Measurements from ENCODE around the gene LY6G5C. TPM values are rescaled to one million over a fixed set of nuclear protein-coding genes. Genes with fewer than 3 reads are reported as not detected.

Gene LY6G5C
- total and polyA plus RNA-seq, 2 of the 13 experiments (the other 11 are each of a cell fraction or from before 2014, with no cell fraction given), result 0.33 to 0.55 TPM

DNA sequence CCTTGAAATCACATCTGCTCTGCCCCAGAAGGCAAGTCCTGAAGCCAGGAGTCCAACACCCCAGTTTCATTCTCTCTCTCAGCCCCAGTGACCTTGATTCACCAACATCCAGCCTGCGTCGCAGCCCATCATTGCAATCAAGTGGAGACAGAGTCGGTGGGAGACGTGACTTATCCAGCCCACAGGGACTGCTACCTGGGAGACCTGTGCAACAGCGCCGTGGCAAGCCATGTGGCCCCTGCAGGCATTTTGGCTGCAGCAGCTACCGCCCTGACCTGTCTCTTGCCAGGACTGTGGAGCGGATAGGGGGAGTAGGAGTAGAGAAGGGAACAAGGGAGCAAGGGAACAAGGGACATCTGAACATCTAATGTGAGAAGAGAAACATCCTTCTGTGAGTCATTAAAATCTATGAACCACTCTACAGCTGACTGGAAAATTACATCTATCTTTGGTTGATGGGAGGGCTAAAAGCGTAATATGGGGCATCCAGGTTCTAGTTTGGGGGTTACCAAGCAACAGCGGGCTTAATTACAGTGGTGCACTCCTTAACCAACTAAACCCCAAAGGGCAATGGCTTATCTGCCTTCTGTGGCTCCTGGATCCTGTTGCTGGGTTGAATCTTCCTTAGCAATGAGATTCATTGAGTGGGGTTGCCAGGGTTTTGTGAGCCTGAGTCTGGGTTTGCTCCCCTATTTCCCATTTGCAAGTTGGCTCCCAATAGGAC lies 36.8 kb upstream of the LY6G5C start (continued):
- TF ChIP-seq MATR3 (CRISPR knock-in tag; IDR thresholded peaks at IDR 0.05), result no peak
- no peak for TF ChIP-seq ZBTB21 (CRISPR knock-in tag; IDR thresholded peaks at IDR 0.05)
- TF ChIP-seq KLF6 (CRISPR knock-in tag; IDR thresholded peaks at IDR 0.05), result no peak
- TF ChIP-seq, protein P1, sequence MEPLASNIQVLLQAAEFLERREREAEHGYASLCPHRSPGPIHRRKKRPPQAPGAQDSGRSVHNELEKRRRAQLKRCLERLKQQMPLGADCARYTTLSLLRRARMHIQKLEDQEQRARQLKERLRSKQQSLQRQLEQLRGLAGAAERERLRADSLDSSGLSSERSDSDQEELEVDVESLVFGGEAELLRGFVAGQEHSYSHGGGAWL (CRISPR knock-in tag; IDR thresholded peaks at IDR 0.05), result no peak
- TF ChIP-seq, protein P2, sequence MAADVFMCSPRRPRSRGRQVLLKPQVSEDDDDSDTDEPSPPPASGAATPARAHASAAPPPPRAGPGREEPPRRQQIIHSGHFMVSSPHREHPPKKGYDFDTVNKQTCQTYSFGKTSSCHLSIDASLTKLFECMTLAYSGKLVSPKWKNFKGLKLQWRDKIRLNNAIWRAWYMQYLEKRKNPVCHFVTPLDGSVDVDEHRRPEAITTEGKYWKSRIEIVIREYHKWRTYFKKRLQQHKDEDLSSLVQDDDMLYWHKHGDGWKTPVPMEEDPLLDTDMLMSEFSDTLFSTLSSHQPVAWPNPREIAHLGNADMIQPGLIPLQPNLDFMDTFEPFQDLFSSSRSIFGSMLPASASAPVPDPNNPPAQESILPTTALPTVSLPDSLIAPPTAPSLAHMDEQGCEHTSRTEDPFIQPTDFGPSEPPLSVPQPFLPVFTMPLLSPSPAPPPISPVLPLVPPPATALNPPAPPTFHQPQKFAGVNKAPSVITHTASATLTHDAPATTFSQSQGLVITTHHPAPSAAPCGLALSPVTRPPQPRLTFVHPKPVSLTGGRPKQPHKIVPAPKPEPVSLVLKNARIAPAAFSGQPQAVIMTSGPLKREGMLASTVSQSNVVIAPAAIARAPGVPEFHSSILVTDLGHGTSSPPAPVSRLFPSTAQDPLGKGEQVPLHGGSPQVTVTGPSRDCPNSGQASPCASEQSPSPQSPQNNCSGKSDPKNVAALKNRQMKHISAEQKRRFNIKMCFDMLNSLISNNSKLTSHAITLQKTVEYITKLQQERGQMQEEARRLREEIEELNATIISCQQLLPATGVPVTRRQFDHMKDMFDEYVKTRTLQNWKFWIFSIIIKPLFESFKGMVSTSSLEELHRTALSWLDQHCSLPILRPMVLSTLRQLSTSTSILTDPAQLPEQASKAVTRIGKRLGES (CRISPR knock-in tag; IDR thresholded peaks at IDR 0.05; ENCODE audit: borderline replicate concordance), result no peak
- TF ChIP-seq SMAD9 (CRISPR knock-in tag; IDR thresholded peaks at IDR 0.05), result no peak
- no peak for TF ChIP-seq DPF2 (CRISPR knock-in tag; IDR thresholded peaks at IDR 0.05; ENCODE audit: borderline replicate concordance, low read depth)
- TF ChIP-seq NFATC3 (CRISPR knock-in tag; IDR thresholded peaks at IDR 0.05), result no peak
- no peak for TF ChIP-seq ZNF274 (CRISPR knock-in tag; IDR thresholded peaks at IDR 0.05)
- TF ChIP-seq ZMYM3 (CRISPR knock-in tag; IDR thresholded peaks at IDR 0.05), result peak; percentile 29; the same call in 1 of the 2 replicates
- TF ChIP-seq, protein P3, sequence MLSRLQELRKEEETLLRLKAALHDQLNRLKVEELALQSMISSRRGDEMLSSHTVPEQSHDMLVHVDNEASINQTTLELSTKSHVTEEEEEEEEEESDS (CRISPR knock-in tag; IDR thresholded peaks at IDR 0.05; ENCODE audit: borderline replicate concordance), result no peak
- TF ChIP-seq ZNF660 (CRISPR knock-in tag; IDR thresholded peaks at IDR 0.05; ENCODE audit: borderline replicate concordance, low read depth), result no peak
- no peak for TF ChIP-seq ATF1 (CRISPR knock-in tag; IDR thresholded peaks at IDR 0.05)
- TF ChIP-seq KDM2A (CRISPR knock-in tag; IDR thresholded peaks at IDR 0.05; ENCODE audit: borderline replicate concordance, low read depth), result peak; percentile 68; the same call in 1 of the 2 replicates
- no peak for TF ChIP-seq DNMT3B (CRISPR knock-in tag; conservative IDR thresholded peaks at IDR 0.05)
- TF ChIP-seq PPARG (CRISPR knock-in tag; conservative IDR thresholded peaks at IDR 0.05), result no peak
- TF ChIP-seq, protein P4, sequence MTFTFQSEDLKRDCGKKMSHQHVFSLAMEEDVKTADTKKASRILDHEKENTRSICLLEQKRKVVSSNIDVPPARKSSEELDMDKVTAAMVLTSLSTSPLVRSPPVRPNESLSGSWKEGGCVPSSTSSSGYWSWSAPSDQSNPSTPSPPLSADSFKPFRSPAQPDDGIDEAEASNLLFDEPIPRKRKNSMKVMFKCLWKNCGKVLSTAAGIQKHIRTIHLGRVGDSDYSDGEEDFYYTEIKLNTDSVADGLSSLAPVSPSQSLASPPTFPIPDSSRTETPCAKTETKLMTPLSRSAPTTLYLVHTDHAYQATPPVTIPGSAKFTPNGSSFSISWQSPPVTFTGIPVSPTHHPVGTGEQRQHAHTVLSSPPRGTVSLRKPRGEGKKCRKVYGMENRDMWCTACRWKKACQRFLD (CRISPR knock-in tag; IDR thresholded peaks at IDR 0.05; ENCODE audit: borderline replicate concordance), result no peak
- no peak for TF ChIP-seq ZNF333 (CRISPR knock-in tag; IDR thresholded peaks at IDR 0.05; ENCODE audit: borderline replicate concordance)
- no peak for TF ChIP-seq SP2 (CRISPR knock-in tag; IDR thresholded peaks at IDR 0.05)
- no peak for TF ChIP-seq ZFP41 (CRISPR knock-in tag; IDR thresholded peaks at IDR 0.05; ENCODE audit: borderline replicate concordance)
- no peak for TF ChIP-seq ZNF10 (CRISPR knock-in tag; IDR thresholded peaks at IDR 0.05; ENCODE audit: borderline replicate concordance, low read depth)
- peak; percentile 16; the same call in 1 of the 2 replicates for TF ChIP-seq NCOA2 (CRISPR knock-in tag; IDR thresholded peaks at IDR 0.05)
- no peak for TF ChIP-seq DNMT1 (CRISPR knock-in tag; IDR thresholded peaks at IDR 0.05)
- TF ChIP-seq, protein P5, sequence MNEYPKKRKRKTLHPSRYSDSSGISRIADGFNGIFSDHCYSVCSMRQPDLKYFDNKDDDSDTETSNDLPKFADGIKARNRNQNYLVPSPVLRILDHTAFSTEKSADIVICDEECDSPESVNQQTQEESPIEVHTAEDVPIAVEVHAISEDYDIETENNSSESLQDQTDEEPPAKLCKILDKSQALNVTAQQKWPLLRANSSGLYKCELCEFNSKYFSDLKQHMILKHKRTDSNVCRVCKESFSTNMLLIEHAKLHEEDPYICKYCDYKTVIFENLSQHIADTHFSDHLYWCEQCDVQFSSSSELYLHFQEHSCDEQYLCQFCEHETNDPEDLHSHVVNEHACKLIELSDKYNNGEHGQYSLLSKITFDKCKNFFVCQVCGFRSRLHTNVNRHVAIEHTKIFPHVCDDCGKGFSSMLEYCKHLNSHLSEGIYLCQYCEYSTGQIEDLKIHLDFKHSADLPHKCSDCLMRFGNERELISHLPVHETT (CRISPR knock-in tag; conservative IDR thresholded peaks at IDR 0.05), result no peak
- TF ChIP-seq GTF2F1 (IDR thresholded peaks at IDR 0.05; ENCODE audit: low read length), result no peak
- no peak for TF ChIP-seq FIP1L1 (IDR thresholded peaks at IDR 0.05; ENCODE audit: borderline replicate concordance, insufficient read depth, low read depth, low read length)
